NCI-H748 treated with DMSO at 0.1 percent for 48 hours (cell line): Measurements from ENCODE around the gene ROR1.

Source experiments
- DNase-seq: peaks from one replicate; lab custom pipeline; 2025; lab: John Stamatoyannopoulos, UW

The ROR1 gene

DNA sequence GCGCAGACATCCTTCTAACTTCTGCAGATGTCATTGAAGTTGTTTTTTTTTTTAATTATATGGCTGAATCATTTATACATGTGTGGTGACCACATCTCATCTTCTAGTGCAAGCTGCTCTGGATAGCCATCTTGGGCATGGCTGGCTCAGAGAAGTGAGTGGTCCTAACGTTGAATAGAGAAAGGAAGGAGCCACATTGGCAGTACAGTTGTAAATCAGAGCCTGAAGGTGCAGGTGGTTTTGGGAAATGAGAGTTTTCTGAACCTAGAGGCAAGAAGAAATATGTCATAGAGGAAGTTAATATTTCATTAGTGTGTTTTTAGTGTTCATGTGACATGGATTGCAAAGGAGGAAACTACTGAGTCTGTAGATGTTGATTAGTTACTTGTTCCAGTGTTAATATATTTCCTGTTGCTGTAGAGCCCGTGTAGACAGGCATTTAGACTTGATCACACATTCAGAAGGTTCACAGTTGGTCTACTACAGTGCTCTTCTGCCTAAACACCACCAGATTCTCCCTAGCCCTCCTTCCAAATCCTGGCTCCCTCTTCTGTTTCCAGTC is 163.7 kb downstream of the ROR1 start:
- no peak for DNase-seq

DNA sequence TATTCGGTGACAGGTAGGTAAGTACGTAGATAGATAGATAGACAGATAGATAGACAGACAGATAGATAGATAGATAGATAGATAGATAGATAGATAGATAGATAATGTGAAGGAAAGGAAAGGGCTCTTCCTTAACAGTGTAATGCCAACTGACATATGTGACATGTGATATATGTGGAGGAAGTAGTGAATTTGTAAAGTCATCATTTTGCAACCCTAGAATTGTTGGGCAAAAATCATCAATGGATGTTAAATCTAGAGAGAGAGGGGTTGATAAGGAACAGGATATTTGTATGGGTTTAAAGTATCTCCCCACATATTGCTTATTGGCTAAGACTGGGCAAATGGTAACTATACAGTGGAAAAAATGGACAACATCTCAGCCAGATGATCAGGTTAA is 166.6 kb downstream of the ROR1 start:
- no peak for DNase-seq

DNA sequence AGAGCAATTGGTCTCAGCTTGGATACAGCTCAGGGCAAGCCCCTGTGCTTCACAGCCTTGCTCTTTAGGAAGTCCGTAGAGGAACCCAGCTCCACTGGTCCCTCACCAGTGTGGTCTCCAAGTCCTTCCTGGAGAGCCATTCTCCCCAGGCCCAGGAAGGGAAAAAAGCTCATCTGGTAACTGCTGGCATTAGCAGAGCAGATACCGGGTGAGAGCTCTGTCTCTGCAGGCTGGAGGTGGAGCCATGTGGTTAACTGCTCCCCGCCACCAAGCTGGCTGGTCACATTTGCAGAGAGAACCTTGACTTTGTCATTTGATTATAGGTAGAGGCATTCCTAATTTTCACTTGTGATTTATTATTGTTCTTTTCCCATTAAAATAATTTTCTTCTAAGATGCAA is 169.6 kb downstream of the ROR1 start:
- DNase-seq, result no peak

DNA sequence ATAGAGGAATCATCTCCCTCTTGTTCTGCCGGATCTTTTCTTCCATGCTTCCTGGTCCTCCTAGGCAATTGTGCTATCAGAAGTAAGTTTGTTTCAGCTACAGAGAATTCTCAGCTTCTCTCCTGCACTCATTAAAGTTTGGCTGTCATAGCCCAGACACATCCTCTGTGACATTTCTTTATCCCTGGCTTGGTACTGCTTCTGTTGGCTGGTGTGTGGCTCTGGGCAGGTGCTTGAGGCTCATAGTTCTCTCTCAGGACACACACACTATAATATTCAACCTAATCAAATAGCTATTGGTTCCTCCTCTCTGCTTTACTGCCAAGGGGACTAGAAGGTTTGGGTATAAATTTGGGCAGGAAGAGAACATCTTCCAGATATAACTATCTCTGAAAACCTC is 172.1 kb downstream of the ROR1 start:
- DNase-seq, result no peak

DNA sequence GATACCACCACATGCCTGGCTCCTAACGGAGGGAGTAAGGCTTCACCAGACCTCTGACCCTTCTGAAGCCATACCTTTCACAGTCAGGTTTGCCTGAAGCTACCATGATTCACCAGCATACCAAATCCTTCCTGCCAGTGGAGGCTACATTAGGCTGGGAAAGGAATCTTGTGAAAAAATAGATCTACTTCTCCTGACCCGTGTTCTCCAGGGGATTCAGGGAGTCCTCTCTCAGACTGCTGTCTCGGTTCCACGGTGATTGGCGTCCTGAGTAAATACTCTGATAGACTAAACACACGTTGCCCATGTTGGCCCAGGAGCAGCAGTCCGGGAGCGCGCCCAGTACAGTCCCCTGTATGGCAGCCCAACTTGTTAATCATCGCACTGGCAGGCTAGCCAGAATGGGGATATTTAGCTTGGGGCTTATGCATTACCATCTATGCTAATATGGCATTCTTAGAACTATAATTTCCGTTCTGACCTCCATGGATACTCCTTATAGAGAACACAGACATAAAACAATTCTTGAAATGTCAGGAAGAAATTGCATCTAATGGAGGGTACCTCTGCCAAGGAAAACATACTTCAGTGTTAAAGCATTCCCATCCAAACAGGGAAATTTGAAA is 173.2 kb downstream of the ROR1 start:
- DNase-seq, result no peak

DNA sequence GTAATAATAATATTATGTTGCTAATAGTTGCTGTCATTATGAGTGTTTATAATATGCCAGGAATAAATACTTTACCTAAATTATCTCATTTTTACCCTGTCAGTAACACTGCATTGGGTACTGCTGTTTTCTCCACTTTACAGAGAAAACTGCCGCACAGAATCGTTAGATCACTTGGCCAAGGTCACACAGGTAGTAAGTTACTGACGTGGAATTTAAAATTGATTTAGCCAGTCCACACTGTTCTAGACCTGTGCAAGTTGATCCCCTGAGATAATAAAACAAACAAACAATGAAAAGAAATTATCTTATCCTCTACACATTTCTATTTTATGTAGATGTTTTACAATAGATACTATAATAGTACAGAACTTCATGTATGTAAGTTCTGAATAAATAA is 174.1 kb downstream of the ROR1 start:
- DNase-seq, result no peak

DNA sequence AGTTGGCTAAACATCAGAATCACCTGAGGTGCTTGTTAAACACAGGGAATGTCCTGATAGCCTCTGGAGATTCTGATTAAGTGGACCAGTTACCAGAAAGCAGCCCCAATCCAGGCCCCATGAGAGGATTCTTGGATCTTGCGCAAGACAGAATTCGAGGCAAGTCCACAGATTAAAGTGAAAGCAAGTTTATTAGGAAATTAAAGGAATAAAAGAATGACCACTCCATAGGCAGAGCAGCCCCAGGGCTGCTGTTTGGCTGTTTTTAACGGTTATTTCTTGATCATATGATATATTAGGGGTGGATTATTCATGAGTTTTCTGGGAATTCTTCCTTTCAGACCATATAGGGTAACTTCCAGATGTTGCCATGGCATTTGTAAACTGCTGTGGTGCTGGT is 176.2 kb downstream of the ROR1 start:
- DNase-seq, result no peak

DNA sequence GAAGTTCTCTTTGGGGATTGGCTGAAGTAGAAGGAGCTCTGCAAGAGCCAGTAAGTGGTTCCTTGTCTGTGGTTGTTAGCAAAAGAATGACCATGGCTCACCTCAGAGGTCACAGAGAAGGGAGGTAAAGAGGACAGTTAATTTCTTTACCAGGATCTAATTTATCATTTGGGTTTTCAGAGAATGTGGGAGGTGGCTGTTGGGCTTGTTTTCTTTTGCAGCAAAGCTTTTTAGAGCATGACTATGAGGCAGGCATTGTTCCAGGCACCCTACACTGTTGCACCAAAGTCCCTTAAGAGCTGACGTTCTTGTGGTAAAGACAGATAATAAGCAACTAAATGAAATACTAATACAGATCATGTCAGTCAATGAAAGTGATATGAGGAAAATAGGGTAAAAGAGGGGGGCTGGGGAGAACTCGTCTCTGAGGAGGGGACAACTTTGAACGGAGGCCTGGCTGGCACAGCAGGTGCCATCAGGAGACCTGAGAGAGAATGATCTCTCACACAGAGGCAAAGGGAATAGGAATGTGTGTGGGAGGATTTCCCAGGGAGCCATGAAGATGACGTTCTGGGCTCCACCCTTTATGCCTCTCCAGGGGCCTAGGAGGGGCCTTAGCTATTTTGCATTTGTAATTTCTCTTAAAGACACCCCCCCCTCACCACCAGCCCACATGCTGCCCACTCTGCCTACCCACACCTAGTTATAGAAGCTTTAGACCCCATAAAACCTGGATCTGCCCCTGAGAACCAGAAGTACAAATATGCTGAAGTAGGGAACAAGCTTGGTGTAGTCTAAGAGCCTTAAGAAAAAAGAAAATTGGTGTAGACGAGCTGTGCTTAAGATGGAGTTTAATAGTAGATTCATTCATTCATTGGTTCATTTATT is 177.5 kb downstream of the ROR1 start:
- DNase-seq, result no peak

DNA sequence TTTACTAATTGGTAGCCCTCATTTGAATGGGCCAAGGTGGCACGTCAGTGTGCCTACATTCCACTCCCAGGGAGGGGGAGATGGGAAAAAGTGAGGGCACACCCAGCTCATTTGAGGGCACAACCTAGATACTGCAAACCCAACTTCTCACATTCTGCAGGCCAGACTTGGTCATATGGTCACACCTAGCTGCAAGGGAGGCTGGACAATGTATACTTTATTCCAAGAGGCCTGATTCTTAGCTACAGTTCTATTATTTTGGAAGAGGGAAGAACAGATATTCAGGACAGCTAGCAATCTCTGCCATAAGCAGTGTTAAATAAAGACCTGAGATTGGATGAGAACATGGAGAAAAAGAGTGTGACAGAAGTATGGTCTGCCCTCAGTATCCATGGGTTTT is 180.4 kb downstream of the ROR1 start:
- no peak for DNase-seq

DNA sequence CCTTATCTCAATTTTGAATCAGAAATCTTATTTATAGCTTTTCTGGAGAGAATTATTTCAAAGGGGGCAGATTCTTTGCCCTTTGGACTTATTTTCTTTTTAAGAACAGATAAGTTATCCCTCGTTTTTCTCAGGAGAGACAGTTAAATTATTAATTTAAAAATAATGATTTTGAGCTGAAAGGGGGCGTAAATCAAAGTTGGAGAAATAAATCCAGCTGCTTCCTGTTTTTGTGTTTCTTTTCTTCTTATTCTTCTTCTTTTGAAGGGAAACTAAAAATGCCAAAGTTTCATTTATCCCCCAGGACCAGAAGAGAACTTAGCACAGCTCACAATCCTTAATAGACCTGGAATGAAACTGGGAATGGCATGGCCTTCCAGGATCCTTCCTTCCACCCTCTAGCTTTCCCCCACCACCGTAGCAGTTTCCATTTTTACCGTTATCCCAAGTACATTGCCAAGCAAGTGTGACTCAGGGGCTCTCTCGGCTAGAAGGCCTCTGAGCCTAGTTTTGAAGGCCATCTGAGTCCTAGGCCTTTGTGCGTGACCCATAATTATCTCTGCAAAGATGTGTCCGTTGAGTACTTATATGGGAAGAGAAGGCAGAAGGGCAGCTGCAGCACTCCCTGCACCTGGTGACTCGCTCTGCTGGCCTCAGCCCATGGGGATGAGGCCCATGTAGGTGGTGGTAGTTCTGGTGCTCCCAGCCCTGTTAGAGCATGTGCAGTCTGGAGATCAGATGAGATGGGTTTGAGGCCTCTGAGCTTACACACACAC is 181.7 kb downstream of the ROR1 start:
- DNase-seq, result no peak

DNA sequence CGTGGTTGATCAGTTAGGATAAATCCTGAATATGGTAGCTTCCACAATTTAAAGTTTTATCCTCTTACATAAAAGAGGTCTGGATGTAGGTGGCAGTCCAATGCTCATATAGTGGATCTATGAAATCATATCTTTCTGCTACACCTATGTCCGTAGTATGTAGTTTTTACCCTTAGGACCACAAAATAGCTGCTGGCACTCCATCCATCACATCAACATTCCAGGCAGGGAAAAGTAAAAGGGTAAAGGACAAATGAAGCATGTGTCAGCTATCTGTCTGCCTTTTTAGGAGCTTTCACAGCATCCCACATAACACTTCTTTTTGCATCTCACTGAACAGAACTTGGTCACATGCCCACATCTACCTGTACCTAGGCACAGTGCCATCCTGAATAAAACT is 184.7 kb downstream of the ROR1 start:
- DNase-seq, result no peak

DNA sequence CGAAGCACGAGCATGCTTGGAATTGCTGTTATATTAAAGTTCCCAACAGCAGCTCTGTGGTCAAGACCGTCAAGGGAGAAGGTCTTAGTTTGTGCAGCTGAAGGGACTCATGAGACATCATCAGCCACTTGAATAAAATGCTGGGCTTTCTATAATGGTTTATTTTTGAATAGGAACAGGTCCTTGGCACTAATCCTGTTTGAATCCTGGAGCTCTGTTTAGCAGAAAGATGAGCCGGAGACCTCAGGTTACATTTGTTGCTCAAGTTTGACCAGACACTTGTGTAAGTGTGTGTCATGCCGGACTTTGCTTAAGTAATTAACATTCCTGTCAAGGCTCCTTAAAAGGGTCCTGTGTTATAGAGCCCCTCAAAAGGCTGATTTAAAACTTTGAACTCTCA is 186.5 kb downstream of the ROR1 start:
- DNase-seq, result no peak

DNA sequence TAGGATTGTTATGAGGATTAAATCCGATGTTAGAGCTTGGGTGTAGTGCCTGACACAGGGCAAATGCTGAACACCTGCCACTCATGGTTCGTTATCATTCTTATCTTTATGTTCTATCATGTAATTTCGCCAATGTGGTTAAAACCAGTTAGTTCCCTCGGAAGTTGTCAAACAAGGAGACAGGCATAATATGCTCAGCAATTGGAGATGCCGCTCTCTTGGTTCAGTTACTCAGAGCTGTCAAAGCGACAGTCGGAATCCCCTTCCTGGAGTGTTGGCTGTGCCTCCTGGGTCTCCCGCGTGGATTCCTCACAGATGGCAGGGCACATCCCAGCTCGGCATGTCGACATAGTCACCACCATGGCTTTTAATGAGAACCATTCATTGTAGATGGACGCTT is 192.2 kb downstream of the ROR1 start:
- no peak for DNase-seq

DNA sequence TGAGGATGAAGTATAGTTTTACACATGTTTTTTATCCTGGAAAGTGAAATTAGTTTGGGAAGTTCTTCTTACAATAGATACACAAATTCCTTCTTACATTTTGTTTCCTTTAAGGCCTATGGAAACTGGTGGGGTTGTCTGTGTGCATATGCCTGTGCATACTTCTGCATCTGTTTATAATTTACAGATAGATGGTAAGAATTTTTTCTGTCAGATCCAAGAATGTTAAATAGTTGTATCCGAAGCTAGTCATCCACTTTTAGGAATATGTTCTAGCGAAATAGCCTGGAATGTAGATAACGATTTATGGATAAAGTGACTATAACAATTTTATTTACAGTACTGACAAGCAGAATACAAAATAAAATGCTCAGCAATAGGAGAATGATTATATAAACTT is 194.1 kb downstream of the ROR1 start:
- DNase-seq, result no peak

DNA sequence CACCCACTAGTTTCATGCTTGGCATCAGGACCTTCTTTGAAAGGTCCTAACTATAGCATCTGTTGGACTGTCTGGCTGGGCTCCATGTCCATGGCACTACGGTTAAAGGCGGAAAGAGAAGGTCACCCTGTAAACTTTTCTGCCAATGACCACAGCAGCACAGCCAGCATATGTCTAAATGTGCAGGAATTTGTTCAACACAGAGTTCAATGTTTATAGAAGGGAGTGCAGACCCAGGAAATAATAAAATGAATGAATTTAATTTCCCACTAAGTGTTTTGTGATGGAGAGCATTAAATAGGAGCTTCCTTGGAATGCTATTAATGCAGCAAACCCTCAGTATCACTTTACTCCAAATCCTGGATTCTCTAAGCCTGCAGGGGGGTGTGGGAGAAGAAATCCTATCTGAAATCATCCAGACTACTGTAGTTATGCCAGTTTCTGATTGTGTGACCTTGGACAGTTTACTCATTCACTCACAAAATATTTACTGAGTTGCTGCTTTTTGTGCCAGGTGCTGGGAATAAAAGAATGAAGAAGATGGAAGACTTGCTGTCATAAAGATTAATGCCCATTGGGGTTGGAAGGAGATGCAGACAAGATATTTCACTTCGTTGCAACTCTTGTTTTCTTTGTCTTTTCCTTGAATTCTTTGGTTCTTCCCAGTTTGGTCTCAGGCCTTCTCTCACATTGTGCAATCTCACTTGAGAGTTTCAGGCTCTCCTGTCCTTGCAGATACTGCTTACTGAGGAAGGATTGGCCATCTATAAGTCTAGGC is 195.0 kb downstream of the ROR1 start:
- no peak for DNase-seq

DNA sequence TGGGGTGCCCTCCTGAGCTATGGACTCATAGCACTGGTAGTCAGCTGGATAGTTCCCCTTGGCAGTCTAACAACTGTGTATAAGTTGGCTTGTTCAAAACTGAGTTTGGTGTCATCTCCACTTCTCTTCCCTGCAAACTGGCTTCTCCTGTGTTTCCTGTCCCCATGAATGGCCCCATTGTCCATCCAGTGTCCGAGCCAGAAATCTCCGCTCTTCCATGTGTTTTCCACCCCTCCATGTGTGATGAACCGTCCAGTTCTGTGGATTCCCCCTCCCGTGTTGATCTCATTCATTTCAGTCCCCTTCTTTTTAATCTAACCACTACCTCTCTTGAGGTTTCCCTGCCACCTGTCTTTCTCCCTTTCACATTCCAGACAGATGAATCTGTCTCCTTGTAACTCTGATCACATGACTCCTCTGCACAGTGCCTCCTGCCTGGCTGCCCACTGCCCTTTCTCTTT is 195.7 kb downstream of the ROR1 start:
- DNase-seq, result no peak

DNA sequence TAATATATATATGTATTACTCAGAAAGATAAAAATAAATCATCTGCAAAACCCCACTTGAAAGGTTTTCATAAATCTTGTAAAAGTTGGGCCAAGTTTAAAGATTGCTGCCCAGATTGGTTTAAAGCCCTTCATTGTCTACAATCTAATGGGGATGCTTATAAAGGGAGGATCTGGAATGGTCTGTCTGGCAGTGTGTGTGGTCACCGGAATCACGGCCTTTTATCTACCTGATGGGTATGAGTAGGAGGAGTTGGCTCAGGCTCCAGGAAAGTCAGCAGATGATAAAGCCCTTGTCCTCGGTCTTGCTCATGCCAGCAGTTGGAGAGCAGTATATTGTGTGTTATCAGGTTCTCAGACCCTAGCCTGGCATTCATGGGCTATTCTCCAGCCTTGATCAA is 197.7 kb downstream of the ROR1 start:
- no peak for DNase-seq

DNA sequence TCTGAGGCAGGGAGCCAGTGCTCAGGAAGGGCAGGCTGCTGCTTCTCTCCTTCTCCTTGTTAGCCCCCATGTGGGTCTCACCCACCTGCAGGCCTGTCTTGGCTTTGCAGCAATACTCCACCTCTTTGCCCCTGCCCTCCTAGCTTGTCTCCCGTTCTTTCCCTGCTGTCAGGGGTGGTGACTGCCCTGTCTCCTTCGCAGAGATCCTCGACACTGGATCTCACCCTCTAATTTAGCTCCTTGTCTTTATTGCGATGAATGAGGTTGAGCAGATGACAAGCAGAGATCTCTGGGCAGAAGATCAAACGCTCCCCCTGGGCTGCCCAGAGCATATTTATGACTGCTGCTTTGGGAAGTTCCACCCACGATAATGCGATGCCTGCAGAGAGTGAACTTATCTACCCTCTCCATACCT is 199.2 kb downstream of the ROR1 start:
- DNase-seq, result no peak

DNA sequence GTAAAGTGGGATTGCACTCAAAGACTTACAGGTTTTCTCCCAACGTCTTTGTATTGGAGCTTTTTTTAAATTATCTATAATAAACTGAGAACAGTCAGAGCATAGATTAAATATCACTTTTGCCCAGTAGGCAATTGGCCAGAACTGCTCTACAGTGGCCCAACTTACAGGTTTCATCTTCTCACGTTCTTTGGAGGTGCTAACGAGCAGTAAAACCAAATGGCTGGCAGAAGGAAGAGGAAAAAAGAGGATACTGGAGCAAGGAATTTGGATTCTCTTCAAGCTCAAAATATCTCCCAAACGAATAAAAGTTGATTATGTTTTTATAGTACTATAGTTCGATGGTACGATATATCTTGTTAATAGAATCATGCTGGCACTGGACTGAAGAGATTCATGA is 201.1 kb downstream of the ROR1 start:
- DNase-seq, result no peak

DNA sequence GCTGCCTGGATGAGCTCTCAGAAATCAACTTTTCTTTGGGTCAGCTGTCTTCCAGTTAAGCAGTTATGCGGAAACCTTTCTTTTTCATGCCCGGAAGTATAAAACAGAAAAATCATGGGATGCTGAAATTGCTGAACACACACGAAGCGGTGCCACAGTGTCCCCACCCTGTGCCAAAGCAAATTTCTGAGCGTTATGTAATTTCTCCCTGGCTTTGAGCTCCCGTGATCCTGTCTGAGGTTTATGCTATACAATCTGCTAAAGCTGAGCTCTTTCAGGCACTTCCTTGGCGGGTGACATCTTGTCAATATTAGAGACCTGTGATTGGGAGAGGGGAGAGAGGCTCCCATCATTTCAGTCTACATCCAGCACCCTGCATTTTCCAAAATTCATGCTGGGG is 201.7 kb downstream of the ROR1 start:
- DNase-seq, result no peak

DNA sequence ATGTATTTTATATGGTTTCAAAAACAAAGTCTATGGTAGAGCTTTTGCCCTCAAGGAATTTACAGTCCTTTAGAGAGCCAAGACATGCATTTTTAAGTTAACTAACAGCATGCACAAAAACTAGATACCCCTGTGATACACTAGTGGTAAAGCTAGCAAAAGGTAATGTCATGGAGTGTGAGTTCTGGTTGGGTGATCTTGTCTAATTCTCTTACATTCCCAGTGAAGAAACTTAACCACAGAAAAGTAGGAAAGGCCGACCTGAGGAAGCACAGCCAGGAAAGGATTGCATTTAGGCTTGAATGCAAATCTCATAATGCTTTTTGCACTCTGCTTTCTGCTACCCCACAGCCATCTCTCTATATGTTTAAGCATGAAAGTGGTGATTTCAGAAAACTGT is 202.2 kb downstream of the ROR1 start:
- DNase-seq, result no peak

DNA sequence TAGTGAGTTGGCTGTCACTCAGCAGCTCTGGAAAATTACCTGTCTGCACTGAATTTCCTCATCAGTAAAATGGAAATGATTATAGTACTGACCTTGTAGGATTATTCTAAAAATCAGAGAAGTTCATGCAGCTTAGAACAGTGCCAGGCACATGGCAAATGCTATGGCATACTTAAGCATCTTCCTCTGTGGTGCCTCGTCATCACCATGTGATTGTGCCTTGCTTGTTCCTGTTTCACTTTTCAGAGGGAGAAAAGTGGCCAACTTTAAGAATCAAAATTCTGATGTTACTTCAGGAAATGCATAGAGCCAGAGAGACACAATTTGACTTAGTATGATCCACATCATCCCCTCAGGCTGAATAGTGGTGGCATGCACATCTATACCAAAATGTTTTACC is 203.6 kb downstream of the ROR1 start:
- DNase-seq, result no peak
